GOT3 (cell line): Measurements from ENCODE around the gene DMXL2.
"Not testable (repeated sequence)": the region's sequence is repeated elsewhere in the genome, so short reads cannot be mapped to it uniquely, and the experiment has no call there.

Experiments used
- DNase-seq: peaks from one replicate; lab custom pipeline; 2025; ENCODE audit warnings: mixed read lengths; lab: John Stamatoyannopoulos, UW

The DMXL2 gene

DNA sequence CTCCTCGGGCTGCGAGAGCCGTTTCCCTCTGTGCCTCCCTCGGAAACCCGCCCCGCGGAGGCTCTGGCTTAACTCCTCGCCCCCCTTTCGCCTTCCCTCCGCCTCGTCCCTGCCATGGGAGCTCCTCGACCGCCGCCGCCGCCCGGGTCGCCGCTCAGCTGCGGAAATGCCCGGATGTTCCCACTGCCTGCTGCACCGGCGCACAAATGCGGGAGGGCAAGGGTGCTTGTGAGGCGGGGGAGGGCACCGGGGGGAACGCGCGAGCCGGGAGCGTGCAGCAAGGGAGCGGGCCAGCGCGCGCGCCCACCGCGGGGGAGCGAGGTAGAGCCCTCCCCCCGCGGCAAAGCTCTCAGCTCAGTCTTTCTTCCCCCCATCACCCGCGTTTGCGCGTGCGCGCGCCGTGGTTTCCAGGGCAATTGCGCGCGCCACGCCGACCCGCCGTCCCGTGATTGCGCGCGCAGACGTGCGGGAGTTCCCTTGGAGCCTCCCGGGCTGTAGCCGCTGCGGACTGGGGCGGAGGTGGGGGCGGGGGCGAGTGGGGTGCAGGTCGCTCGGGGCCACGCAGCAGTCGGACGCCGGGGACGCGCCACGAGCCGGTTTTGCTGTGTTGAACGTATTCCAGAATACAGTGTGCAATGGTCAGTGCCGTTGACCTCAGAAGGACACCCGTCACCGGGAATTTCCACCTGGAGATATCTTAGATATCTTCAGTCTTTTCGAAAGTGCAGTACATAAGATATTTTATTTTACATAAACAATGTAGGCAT lies at the start of gene DMXL2:
Gene DMXL2, minus strand, starts transcription at position 168 of the 767 bp plus-strand sequence. CDS start 226 bp downstream, outside the sequence.
- peak; percentile 78 for DNase-seq

- no peak for DNase-seq
These were observed 49.6 kb upstream of the DMXL2 start for GRCh38 chr15:51672155-51672687.

GRCh38 chr15:51669381-51669780 lies 46.8 kb upstream of the DMXL2 start:
- no peak for DNase-seq

- no peak for DNase-seq
These were observed 45.9 kb upstream of the DMXL2 start for GRCh38 chr15:51668446-51668845.

DNA sequence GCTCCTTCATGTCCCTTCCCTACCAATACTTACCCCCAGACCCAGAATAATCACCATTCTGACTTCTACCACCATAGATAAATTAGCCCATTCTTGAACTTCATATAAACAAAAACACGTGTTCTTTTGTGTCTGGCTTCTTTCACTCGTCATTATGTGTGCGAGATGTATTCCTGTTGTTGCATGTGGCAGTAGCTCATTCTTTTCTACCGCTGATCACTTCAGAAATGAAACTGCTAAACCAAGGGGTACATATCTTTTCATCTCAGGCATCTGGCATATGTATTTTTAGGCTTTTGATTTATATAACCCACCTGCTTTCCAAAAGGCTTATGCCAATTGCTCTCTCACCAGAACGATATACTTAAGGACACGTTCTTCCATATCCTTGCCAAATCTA lies 44.9 kb upstream of the DMXL2 start:
- no peak for DNase-seq

DNA sequence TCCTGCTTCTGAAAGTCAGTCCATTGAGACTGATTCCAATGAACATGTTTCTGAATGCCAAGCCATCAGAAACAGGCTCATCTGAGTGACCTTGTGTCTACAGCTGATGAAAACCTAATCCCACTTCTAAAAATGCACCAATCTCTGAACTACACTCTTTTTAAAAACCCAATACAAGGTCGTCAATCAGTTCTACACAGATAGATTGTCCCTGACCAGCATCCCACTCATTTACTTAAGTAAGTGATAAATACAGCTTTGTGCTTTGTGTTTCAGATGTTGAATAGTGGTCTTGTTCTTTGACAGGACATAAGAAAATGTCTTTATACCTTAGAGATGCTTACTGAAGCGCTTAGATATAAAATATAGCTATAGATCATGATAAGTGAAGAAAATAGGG lies 38.5 kb upstream of the DMXL2 start:
- DNase-seq, result no peak

DNA sequence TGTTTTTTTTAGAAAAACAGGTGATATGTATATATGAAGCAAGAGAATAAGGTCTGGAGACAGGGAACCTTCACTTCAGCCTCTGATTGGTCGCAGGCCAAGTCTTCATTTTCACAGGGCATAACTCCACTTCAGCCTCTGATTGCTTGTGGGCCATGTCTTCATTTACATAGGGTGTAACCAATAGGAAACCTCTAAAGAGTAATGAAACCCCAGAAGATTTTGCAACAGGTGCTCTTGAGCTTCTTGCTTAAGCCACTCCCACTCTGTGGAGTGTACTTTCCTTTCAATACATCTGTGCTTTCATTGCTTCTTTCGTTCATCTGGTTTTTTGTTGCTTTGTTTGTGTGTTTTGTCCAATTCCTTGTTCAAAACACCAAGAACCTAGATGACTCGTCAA lies 36.1 kb upstream of the DMXL2 start:
- no peak for DNase-seq

DNA sequence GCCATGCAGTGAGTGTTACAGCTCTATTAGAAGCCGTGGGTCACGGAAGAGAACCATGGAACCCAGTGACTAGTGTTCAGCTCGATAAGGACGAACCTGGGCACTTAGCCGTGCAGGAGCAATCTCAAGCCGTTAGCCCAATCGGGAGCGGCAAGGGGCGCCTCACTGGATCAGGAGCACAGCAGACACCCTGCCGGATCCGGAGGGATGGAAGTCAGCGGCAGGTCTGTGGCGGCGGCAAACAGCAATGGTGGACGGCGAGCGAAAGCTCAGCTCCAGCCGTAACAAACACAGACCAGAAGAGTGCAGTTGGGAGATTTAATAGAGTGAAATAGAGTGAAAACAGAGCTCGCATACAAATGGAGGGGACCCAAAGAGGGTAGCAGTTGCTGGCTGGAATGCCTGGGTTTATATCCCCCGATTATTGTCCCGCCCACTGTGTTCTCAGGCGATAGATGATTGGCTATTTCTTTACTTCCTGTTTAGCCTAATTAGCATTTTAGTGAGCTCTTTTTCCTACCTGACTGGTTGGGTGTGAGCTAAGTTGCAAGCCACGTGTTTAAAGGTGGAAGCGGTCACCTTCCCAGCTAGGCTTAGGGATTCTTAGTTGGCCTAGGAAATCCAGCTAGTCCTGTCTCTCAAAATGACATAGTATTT lies 33.0 kb upstream of the DMXL2 start:
- not testable (repeated sequence) for DNase-seq

DNA sequence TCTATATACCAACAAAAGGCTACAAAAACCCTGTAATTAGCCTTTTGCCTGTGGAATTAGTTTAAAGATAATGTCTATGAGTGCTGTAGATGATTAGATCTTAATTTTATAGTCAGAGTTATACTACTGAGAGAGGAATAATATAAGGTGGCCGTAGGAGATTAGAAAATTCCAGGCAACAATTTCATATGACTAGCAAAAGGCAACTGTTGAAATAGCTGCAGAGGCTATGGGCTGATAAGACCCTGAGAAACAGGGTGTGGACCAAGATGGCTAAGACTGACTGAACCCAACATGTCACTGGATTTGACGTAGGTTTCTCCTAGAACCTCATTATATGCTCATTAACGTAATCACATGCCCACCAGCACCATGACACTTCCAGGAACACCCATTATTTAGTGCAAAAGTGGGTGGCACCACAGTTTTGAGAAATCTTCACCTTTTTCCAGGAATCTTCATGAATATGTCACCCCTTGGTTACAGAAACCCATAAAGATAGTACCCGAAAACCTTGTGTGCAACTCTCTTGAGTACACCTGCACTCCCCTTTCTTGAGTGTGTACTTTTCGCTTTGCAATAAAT lies 29.6 kb upstream of the DMXL2 start:
- DNase-seq, result no peak

- no peak for DNase-seq
These were observed 27.3 kb upstream of the DMXL2 start for GRCh38 chr15:51649659-51650521.

GRCh38 chr15:51648643-51649042 lies 26.1 kb upstream of the DMXL2 start:
- not testable (repeated sequence) for DNase-seq

- DNase-seq, result not testable (repeated sequence)
These were observed 25.5 kb upstream of the DMXL2 start for GRCh38 chr15:51648101-51648500.

- no peak for DNase-seq
These were observed 24.6 kb upstream of the DMXL2 start for GRCh38 chr15:51647128-51647562.

DNA sequence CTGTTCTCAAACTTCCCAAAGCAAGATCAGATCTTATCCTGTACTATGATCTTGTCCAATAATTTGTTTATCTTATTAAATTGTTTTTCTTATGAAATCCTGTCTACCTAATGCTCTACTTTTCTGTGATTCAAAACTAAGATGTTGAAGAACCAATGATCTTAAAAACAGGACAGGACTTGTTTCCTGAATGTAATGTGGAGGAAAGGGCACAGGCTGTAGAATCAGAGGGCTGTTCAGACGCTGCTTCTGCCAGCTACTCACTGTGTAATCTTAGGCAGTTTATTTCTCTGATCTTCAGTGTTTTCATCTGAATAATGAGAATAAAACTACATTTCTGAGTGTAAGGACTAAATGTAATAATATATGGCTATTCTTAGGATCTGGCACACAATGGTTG lies 20.1 kb upstream of the DMXL2 start:
- DNase-seq, result no peak

DNA sequence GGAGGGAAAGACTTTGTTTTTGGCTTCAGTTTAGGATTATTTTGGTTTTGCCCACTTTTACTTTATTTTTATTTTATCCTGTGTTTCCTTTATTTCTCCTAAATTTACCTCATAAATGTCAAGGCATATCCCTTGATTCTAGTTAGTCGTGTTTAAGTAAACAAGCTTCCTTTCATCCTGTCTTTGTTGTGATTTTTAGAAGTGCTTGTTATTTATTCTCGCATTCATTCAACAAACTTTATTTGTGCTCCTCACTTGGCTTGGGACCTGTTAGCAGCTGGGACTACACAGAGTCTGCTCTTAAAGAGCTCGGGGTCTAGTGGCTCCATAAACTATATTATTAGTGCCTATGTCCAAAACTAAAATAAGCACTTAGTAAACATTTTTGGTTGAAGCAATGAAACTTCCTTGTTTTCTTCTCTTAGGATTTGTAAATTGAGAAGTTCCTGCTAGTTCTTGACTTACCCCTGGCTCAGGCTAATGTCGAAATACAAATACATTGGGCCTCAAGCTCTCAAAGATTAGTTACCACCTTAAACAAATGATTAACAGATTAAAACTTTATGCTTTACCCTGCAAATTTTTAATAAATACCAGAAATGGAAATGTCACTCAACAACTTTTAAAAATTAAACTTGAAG lies 19.0 kb upstream of the DMXL2 start:
- no peak for DNase-seq

GRCh38 chr15:51634591-51635198 lies 12.1 kb upstream of the DMXL2 start:
- DNase-seq, result no peak

DNA sequence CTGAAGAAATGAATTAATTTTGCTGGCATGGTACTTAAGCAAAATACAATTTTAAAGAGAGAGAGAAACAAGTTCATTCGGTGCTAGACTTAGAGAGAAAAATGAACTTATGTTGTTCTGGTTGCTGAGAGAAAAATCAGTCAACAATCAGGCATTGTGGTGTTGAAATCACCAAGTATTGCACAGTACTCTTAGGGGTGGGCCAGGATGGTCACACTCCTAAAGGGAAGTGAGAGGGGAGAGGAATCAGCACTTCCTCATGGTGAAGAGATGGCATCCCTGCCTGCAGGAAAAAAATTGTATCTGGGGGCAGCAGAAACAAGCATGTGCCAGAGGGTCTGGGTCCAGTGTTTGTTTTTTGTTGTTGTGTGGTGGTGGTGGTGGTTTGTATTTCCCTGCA lies 7.0 kb upstream of the DMXL2 start:
- no peak for DNase-seq

DNA sequence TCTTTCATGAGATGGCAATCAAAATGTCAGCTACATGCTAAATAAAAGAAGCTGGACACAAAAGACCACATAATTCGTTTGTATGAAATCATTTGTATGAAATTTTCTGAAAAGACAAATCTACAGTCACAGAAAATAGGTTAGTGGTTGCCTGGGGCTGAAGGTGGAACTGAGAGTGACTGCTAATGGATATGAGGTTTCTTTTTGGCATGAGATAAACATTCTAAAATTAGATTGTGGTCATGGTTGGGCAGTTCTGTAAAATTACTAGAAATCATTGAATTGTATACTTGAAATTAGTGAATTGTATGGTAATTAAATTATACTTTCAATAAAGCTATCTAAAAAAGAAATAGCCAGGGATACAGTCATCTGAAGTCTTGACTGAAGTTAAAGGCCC lies 2.7 kb upstream of the DMXL2 start:
- no peak for DNase-seq

- no peak for DNase-seq
These were observed 1.5 kb upstream of the DMXL2 start for GRCh38 chr15:51624022-51624421.

DNA sequence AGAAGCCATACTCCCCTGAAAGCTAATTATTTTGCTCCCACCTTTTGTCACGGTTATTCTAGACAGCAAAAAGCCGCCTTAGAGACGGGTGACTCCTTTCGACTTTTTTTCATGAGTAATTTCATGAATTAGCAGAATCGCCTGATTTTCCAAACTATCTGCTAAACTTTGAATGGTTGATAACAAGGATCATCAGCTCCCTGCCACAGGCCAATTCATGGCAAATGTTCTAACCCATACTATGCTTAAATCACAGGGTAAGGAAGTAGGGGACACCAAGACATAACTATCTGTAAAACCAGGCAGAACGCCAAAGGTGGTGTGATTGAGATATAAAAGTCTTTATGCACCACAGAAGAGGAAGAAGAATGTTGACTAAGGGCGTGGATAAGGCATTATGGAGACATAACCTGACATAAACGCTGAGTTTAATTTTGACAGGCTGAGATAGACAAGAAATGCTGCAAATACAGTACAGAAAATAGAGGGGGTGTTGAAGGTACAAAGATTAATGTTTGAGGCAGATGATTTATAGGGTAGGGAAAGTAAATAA lies 891 bp upstream of the DMXL2 start:
- no peak for DNase-seq
